Fibroblast of pulmonary artery (primary cell): Measurements from ENCODE around the gene MVB12B.

Experiments
- DNase-seq: peaks from one replicate; pipeline ENCODE4 v3.0.0-alpha.2; 2010; ENCODE audit warnings: low read depth
- H3K4me3 ChIP-seq: replicated peaks from 2 replicates; pipeline ENCODE4 v1.5.1; 2011; ENCODE audit warnings: low read depth, mild to moderate bottlenecking, control low read depth, low read length, moderate library complexity
- CTCF ChIP-seq: IDR thresholded peaks from 2 replicates; pipeline ENCODE4 v1.5.1; 2011; ENCODE audit warnings: mild to moderate bottlenecking, control low read depth, low read length, inconsistent platforms; ENCODE audit errors: missing control alignments

The MVB12B gene

GRCh38 chr9:126380447-126380846, 53.8 kb downstream of the MVB12B start:
- DNase-seq, result no peak
- no peak overlapping the region for H3K4me3 ChIP-seq
- no peak for TF ChIP-seq CTCF

- no peak for TF ChIP-seq CTCF
- no peak overlapping the region for H3K4me3 ChIP-seq
- no peak for DNase-seq
Observed at GRCh38 chr9:126381195-126381594, 54.6 kb downstream of the MVB12B start.

- H3K4me3 ChIP-seq, result no peak overlapping the region
- no peak for TF ChIP-seq CTCF
- DNase-seq, result no peak
Observed at GRCh38 chr9:126383406-126384046, 56.9 kb downstream of the MVB12B start.

GRCh38 chr9:126384926-126385325, 58.3 kb downstream of the MVB12B start:
- no peak for TF ChIP-seq CTCF
- DNase-seq, result no peak
- no peak overlapping the region for H3K4me3 ChIP-seq

GRCh38 chr9:126386088-126386487, 59.5 kb downstream of the MVB12B start:
- TF ChIP-seq CTCF, result peak; percentile 35
- DNase-seq, result peak; percentile 28

GRCh38 chr9:126386776-126387175, 60.1 kb downstream of the MVB12B start:
- no peak for TF ChIP-seq CTCF
- no peak for DNase-seq
- H3K4me3 ChIP-seq, result no peak overlapping the region

More at GRCh38 chr9:126386088-126386487, 59.5 kb downstream of the MVB12B start:
- no peak overlapping the region for H3K4me3 ChIP-seq
